Muscle of leg (tissue), 11 donors: Measurements from ENCODE around the gene CSRNP2. TPM values are rescaled to one million over a fixed set of nuclear protein-coding genes. Genes with fewer than 3 reads are reported as not detected.
"Not testable (repeated sequence)": the region's sequence is repeated elsewhere in the genome, so short reads cannot be mapped to it uniquely, and the experiment has no call there.

ENCODE experiments used
- DNase-seq: peaks from one replicate; pipeline ENCODE4 v3.0.0; 2013
- H3K27ac ChIP-seq: one replicate; pipeline ENCODE4 v1.5.1; 2013; ENCODE audit warnings: mild to moderate bottlenecking, low read length, control low read depth
- H3K27me3 ChIP-seq: one replicate; pipeline ENCODE4 v1.6.1; 2013; ENCODE audit warnings: low read length; ENCODE audit not compliant: control insufficient read depth, insufficient read depth
- H3K36me3 ChIP-seq: one replicate; pipeline ENCODE4 v1.6.1; 2013; ENCODE audit warnings: low read length; ENCODE audit not compliant: control insufficient read depth, insufficient read depth
- H3K4me1 ChIP-seq: one replicate; pipeline ENCODE4 v1.6.1; 2013; ENCODE audit warnings: low read length; ENCODE audit not compliant: control insufficient read depth, insufficient read depth
- H3K4me3 ChIP-seq: one replicate; pipeline ENCODE4 v1.5.1; 2013; ENCODE audit warnings: low read length, control low read depth
- H3K9me3 ChIP-seq: replicated peaks from 2 replicates; pipeline ENCODE4 v1.6.1; 2013; ENCODE audit warnings: low read depth, low read length; ENCODE audit not compliant: control insufficient read depth
- WGBS: methylation state at CpG from one replicate; pipeline ENCODE4 v1.1.5; 2013; ENCODE audit warnings: missing lambda C conversion rate; ENCODE audit not compliant: insufficient coverage; 5-methylcytosine and 5-hydroxymethylcytosine counted together
- polyA plus RNA-seq, 8 donors: library from polyadenylated mRNA; unstranded; fragments of 120-200 nt; gene quantifications; one replicate each; pipeline versions ENCODE4 v1.2.1 to v1.2.3, GENCODE V29; 2013; ENCODE audit warnings: inconsistent platforms in 1 of 8, low replicate concordance in 1 of 8; ENCODE audit not compliant: insufficient read length in 8 of 8, insufficient read depth in 1 of 8
- total RNA-seq: library from RNA; stranded (reverse); fragments of 120-200 nt; gene quantifications from one replicate; pipeline ENCODE4 v1.2.4, GENCODE V29; 2013

The CSRNP2 gene
- total and polyA plus RNA-seq, 9 donors = 16.4 to 30.6 (median 23.5) TPM

- Histone ChIP-seq H3K4me1 (peaks cover 8% of the 10 kb centered on the region), H3K27me3 (no peaks in the 10 kb centered on the region), H3K36me3 (no peaks in the 10 kb centered on the region), H3K27ac (no peak overlapping the region), H3K4me3 (no peak overlapping the region), H3K9me3 (no peaks in the 10 kb centered on the region)
- 100% methylated on average over 1 of the region's 7 CpGs for WGBS
- no peak for DNase-seq
Measured at GRCh38 chr12:51020448-51021182, 62.8 kb downstream of the CSRNP2 start.

DNA sequence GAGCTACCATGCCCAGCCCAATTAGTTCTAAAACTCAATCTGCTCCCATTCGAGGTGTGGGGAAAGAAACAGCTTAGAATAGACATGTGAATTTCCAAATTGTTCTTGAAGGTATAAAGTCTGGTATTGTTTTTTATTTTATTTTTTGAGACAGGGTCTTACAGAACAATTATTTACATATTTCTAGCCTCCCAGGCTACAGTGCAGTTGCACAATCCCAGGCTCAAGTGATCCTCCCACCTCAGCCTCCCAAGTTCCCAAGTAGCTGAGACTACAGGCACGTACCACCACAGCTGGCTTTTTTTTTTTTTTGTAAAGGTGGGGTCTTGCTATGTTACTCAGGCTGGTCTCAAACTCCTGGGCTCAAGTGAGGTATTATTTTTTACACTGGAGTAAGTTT is 63.5 kb downstream of the CSRNP2 start:
- Histone ChIP-seq H3K27ac (no peak overlapping the region), H3K27me3 (no peaks in the 10 kb centered on the region), H3K4me3 (no peak overlapping the region), H3K36me3 (no peaks in the 10 kb centered on the region), H3K4me1 (peaks cover 8% of the 10 kb centered on the region), H3K9me3 (no peaks in the 10 kb centered on the region)
- no peak for DNase-seq
- WGBS = no CpG with 5 or more reads among the region's 2 CpGs

- H3K4me3 ChIP-seq = no peak overlapping the region
- no peaks in the 10 kb centered on the region for H3K9me3 ChIP-seq
- no peak overlapping the region for H3K27ac ChIP-seq
- peaks cover 4% of the 10 kb centered on the region for H3K4me1 ChIP-seq
- H3K36me3 ChIP-seq = no peaks in the 10 kb centered on the region
- WGBS = no CpG with 5 or more reads among the region's 2 CpGs
- DNase-seq = no peak
- H3K27me3 ChIP-seq = no peaks in the 10 kb centered on the region
Measured at GRCh38 chr12:51018956-51019355, 64.4 kb downstream of the CSRNP2 start.

- no peaks in the 10 kb centered on the region for H3K36me3 ChIP-seq
- no peaks in the 10 kb centered on the region for H3K27me3 ChIP-seq
- peaks cover 8% of the 10 kb centered on the region for H3K4me1 ChIP-seq
- no peak overlapping the region for H3K4me3 ChIP-seq
- H3K9me3 ChIP-seq = no peaks in the 10 kb centered on the region
- H3K27ac ChIP-seq = no peak overlapping the region
- no peak for DNase-seq
Measured at GRCh38 chr12:51017452-51017851, 65.9 kb downstream of the CSRNP2 start.

- not testable (repeated sequence) for H3K27ac ChIP-seq, DNase-seq, H3K9me3 ChIP-seq, H3K4me3 ChIP-seq, H3K4me1 ChIP-seq, H3K36me3 ChIP-seq, H3K27me3 ChIP-seq
- WGBS = 80% methylated on average over 1 of the region's 9 CpGs
Measured at GRCh38 chr12:51014467-51014866, 68.9 kb downstream of the CSRNP2 start.

DNA sequence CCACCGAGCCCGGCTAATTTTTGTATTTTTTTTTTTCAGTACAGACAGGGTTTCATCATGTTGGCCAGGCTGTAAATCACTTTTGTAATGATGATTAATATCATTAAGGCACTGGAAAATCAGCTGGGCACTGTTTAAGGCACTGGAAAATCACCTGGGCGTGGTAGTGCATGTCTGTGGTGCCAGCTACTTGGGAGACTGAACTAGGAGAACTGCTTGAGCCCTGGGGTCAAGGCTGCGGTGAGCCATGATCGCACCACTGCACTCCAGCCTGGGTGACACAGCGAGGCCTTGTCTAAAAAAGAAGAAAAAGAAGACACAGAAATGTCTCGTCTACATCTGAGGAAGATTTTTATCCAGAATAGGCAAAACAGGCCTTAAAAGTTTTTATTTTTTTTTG is 70.0 kb downstream of the CSRNP2 start:
- Histone ChIP-seq H3K27me3 (no peaks in the 10 kb centered on the region), H3K27ac (no peak overlapping the region), H3K4me1 (peaks cover 8% of the 10 kb centered on the region), H3K9me3 (no peaks in the 10 kb centered on the region), H3K36me3 (peaks cover under 1% of the 10 kb centered on the region), H3K4me3 (no peak overlapping the region)
- WGBS = 89% methylated on average over 6 of the region's 7 CpGs
- no peak for DNase-seq

GRCh38 chr12:51012570-51013236 is 70.7 kb downstream of the CSRNP2 start:
- Histone ChIP-seq H3K4me1 (peaks cover 8% of the 10 kb centered on the region), H3K27me3 (no peaks in the 10 kb centered on the region), H3K27ac (no peak overlapping the region), H3K36me3 (peaks cover 5% of the 10 kb centered on the region), H3K4me3 (no peak overlapping the region), H3K9me3 (no peaks in the 10 kb centered on the region)
- DNase-seq = peak; percentile 14
- 29% methylated on average over 1 of the region's 5 CpGs for WGBS

DNA sequence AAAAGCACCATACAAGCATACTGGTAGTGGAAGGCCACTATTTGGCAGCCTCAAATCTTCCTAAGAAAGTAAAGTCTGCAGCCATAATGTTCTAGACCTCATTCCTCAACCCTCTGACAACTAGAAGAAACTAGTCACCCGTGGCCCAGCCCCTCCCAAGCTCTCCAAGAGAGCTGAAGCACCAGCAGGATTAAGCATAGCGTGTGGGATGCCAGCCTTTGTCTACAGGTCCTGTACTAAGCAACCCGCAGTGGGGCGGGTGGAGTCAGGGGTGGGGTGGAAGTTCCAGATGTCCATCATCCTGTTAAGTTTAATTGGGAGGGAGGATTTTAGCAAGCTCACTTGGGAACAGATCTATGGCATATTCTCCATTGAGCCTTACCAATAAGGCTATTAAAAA is 71.4 kb downstream of the CSRNP2 start:
- no peak overlapping the region for H3K27ac ChIP-seq
- DNase-seq = no peak
- H3K27me3 ChIP-seq = no peaks in the 10 kb centered on the region
- H3K9me3 ChIP-seq = no peaks in the 10 kb centered on the region
- no CpG with 5 or more reads among the region's 4 CpGs for WGBS
- H3K4me1 ChIP-seq = peaks cover 8% of the 10 kb centered on the region
- peaks cover 11% of the 10 kb centered on the region for H3K36me3 ChIP-seq
- H3K4me3 ChIP-seq = no peak overlapping the region

Other genes starting within 250 kb of the CSRNP2 start
- not detected for gene TMPRSS12, start 240.7 kb downstream of the CSRNP2 start, total RNA-seq
- gene TMPRSS12, start 240.7 kb downstream of the CSRNP2 start, polyA plus RNA-seq = under 1 TPM in 4 of 8 donors, not detected in 4; 0.09 to 0.24 (median 0.10) TPM
- 0.44 TPM for gene HIGD1C, start 131.1 kb downstream of the CSRNP2 start, total RNA-seq
- gene HIGD1C, start 131.1 kb downstream of the CSRNP2 start, polyA plus RNA-seq = under 1 TPM in 3 of 8 donors, not detected in 5; 0.44 to 0.98 (median 0.65) TPM
- gene SLC11A2, start 57.2 kb downstream of the CSRNP2 start, total RNA-seq = 23.4 TPM
- 10 to 100 TPM; 18.4 to 29.1 (median 20.7) TPM for gene SLC11A2, start 57.2 kb downstream of the CSRNP2 start, polyA plus RNA-seq
- 43.4 TPM for gene LETMD1, start 35.3 kb downstream of the CSRNP2 start, total RNA-seq
- 10 to 100 TPM; 36.7 to 66.9 (median 49.7) TPM for gene LETMD1, start 35.3 kb downstream of the CSRNP2 start, polyA plus RNA-seq
- 18.3 TPM for gene TFCP2, start 89.5 kb upstream of the CSRNP2 start, total RNA-seq
- 10 to 100 TPM; 35.2 to 50.3 (median 42.2) TPM for gene TFCP2, start 89.5 kb upstream of the CSRNP2 start, polyA plus RNA-seq
- gene POU6F1, start 134.5 kb upstream of the CSRNP2 start, total RNA-seq = 4.6 TPM
- gene POU6F1, start 134.5 kb upstream of the CSRNP2 start, polyA plus RNA-seq = 10 to 100 TPM in 1 of 8 donors, 1 to 10 TPM in 7; 6.5 to 10.3 (median 7.7) TPM
- gene DAZAP2, start 155.2 kb upstream of the CSRNP2 start, total RNA-seq = 46.1 TPM
- 100 to 1,000 TPM in 1 of 8 donors, 10 to 100 TPM in 7; 72.8 to 101 (median 79.1) TPM for gene DAZAP2, start 155.2 kb upstream of the CSRNP2 start, polyA plus RNA-seq
- 3.4 TPM for gene SMAGP, start 186.8 kb upstream of the CSRNP2 start, total RNA-seq
- gene SMAGP, start 186.8 kb upstream of the CSRNP2 start, polyA plus RNA-seq = 10 to 100 TPM in 2 of 8 donors, 1 to 10 TPM in 6; 5.2 to 14.8 (median 7.8) TPM
- 1.8 TPM for gene BIN2, start 240.6 kb upstream of the CSRNP2 start, total RNA-seq
- 1 to 10 TPM; 2.3 to 3.0 (median 2.6) TPM for gene BIN2, start 240.6 kb upstream of the CSRNP2 start, polyA plus RNA-seq